ENCODE data around the gene MYH10.

Gene MYH10

GRCh38 chr17:8647956-8648355, 17.4 kb upstream of the MYH10 start:
- no peak for FAIRE-seq

DNA sequence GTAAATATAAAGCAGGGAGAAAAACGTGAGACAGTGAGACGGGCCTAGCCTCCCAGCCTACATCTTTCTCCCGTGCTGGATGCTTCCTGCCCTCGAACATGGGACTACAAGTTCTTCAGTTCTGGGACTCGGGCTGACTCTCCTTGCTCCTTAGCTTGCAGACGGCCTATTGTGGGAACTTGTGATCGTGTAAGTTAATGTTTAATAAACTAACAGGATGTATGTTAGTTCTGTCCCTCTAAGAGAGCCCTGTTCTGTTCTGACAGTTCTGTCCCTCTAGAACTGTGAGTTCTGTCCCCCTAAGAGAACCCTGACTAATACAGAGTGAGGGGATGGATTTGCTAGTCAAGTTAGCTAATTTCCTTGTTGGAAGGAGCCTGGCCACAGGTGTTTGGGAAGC, 16.7 kb upstream of the MYH10 start:
- FAIRE-seq, result no peak

GRCh38 chr17:8644507-8644902, 14.0 kb upstream of the MYH10 start:
- no peak for FAIRE-seq

GRCh38 chr17:8643855-8644506, 13.5 kb upstream of the MYH10 start:
- FAIRE-seq, result no peak

DNA sequence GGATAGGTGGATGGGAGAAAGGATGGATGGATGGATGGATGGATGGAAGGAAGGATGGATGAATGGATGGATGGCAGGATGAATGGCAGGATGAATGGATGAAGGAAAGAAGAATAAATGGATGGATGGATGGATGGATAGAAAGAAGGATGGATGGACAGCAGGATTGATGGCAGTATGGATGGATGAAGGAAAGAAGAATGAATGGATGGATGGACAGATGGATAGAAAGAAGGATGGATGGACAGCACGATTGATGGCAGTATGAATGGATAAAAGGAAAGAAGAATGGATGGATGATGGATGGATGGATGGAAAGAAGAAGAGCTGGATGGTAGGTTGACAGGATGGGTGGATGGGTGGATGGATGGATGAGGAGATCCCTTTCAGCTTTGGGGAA, 9.2 kb upstream of the MYH10 start:
- FAIRE-seq, result no peak

GRCh38 chr17:8632061-8632460, 1.5 kb upstream of the MYH10 start:
- FAIRE-seq, result no peak

DNA sequence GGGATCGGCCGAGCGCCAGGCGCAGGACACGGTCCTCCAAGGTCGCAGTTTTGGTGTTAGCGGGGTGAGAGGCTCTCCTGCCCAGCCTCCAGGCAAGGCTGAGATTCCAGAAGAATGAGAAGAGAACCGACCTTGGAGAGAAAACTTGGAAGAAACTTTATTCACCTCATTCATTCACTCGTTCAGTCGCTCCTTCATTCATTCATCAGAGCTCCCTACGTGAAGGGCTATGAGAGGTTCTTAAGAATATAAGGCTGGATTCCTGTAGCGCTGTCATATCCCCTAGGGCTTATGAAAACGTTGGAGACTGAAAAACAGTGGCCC, 991 bp upstream of the MYH10 start:
- no peak for FAIRE-seq

DNA sequence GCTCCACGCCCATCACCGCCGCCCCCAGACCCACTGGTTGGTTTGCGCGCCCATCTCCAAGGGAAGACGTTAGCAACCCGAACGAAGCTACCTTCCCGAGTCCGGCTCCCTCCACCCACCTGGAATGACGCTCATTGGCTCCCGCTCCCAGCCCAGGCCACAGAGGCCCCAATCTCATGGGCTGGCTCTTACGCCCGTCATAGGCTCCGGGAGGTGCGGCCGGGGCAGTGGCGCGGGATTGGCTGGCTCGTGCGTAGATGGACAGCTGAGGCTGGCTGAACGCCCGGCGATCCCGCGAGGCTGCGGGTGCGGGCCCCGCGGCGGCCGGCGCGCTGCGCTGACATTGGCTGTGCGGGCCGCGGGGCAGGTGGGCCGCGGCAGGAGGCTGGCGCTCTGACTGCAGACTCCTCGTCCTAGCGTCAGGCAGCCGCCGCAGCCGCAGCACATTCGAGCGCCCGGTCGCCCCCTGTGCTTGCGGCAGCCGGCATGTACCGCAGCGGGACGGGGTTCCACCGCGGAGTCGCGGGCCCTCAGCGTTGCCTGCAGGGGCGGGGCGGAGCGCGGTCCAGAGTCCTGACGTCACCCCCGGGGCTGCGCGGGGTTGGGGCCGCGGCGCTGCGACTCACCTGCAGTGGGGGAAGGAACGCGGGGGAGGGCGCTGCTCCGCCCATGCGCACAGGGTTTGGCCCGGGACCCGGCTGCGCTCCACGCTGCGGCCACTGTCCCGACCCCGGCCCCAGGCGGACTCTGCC, 453 bp upstream of the MYH10 start:
- FAIRE-seq, result peak; percentile 95

GRCh38 chr17:8629371-8630226, 926 bp downstream of the MYH10 start:
- no peak for FAIRE-seq

GRCh38 chr17:8628609-8629169, 1.8 kb downstream of the MYH10 start:
- FAIRE-seq, result no peak

DNA sequence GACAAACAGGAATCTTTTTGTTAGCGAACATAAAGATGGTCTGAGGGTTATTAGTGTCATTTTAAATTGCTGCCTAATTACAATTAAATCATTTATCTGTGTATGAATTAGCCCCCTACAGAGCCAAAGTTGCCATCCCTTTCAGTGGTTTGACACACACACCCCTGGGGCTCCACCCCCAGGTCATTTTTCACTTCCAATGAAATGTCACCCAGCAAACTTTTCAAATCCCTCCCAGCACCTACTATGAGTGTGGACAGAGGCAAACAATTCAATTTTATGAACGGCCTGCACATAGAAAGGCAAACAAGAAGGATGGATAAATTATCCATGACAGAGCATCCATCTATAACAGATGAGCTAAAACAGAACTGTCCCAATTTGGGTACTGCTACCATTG, 2.4 kb downstream of the MYH10 start:
- FAIRE-seq, result no peak

DNA sequence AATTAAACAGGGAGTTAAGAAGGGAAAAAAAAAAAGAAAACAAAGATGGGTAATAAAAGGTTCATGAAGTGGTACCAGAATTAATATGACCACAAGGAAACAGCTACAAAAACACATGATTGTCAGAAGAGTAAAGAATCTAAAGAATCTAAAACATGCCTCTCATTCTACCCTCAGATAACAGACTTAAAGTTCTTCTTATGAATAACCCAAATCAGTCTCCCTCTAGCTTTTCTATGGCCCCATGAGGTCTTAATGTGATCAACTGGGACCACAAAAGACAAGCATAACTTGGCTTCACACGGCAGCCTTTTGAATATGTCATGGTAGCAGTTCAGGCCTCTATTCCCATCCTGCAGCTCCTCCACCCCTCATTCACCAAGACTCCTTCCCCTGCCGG, 6.9 kb downstream of the MYH10 start:
- FAIRE-seq, result no peak

DNA sequence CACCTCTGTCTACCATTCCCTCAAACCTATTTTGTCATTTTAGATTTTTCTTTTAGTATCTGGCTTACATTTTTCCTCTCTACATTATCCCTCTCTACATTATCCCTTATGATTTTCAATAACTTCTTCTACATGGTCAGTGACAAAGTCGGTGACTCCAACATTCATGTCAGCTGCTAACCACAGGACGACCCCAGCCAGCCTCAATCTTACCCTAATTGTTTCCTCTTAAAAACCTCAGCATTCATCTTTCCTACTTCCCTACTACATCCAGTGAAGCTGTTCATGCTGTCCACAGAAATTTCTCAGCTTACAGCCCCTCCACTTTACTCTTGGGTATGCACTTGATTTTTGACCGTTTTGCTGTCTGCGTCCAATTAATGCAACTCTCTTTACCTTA, 8.3 kb downstream of the MYH10 start:
- no peak for FAIRE-seq

DNA sequence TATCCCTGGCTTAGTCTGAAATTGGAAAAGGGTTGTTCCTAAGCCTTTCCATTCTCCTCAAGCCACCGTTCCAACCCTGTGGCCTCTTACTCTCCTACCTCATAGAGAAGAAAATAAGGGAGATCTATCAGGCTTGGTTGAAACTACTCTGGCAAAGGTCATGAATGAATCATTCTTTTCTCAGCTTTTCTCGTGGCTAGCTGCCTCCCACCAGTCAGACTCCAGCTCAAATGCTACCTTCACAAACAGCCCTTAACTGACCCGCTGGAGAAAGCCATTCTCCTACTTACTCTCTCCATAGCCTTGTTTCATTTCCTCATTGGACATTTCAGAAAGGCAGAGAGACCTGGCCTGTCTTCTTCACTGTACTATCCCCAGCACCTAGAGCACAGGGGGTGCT, 8.9 kb downstream of the MYH10 start:
- no peak for FAIRE-seq

DNA sequence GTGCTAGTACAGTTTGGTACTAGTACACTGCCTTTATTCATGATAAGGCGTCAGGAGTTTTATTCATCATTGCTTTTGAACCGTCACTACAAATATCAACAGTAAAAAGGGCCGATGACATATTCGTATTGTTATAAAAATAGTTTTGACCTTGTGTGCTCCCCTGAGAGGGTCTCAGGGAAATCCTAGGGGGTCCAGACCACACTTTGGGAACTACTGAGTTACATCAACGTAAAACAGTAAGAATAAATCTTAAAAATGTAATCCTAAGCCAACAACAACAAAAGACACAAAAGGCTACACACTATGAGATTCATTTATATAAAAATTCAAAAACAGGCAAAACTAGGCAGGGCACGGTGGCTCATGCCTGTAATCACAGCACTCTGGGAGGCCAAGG, 11.2 kb downstream of the MYH10 start:
- no peak for FAIRE-seq

DNA sequence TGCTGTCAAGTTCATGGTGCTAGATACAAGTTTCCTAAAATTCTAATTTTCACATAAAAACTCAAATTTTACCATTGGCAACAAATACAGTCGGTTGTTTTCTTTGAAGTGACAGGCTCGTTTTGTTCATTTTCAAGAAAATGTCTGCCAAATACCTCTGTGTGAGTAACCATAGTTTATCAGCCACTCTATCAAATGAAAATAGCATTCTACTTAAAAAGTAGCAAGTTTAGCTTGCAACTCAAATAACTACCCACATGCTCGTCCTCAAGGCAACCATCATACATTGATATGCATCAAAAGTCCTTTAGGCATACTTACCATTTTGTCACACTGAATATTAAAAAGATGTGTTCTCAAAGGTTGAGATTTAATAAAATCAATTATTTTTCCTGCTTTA, 11.7 kb downstream of the MYH10 start:
- FAIRE-seq, result no peak

GRCh38 chr17:8614988-8615387, 15.5 kb downstream of the MYH10 start:
- FAIRE-seq, result no peak

GRCh38 chr17:8611619-8612298, 18.8 kb downstream of the MYH10 start:
- FAIRE-seq, result no peak

DNA sequence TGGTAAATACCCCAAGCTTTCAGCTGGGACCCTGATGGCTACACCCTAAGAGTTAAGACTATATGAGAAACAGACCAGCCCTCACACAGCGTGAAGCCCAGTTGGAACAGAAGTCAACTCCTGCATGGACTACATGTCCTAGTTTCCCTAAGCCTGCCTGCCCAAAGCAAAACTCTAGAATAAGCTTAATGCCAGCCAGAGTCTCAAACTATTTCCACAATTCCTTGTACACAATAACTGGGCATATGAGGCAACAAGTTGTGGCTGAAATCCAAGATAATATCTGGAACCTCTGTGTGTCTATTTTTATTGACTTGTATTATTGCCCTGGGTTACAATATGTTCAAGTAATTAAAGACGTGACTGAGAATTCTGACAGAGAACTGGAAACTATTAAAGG, 19.4 kb downstream of the MYH10 start:
- no peak for FAIRE-seq

GRCh38 chr17:8610558-8610957, 20.0 kb downstream of the MYH10 start:
- FAIRE-seq, result no peak

- FAIRE-seq, result no peak
Measured at GRCh38 chr17:8609910-8610309, 20.6 kb downstream of the MYH10 start.

DNA sequence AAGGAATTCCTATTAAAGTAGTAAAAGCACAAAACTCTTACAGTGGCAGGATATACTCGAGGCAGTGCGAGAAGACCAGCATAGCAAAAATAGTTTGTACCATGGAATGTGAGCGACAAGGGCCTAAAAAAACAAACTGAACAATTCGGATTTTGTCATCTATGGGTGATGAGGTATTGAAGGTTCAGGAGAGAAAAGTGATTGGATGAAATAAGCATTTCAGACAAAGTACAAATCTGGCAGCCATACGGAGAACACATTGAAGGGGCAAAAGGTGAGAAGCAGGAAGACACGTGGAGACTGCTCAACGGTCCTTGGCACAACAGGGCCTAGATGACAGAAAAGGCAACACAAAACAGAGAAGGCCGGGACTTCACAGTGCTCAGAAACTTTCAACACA, 22.5 kb downstream of the MYH10 start:
- no peak for FAIRE-seq

DNA sequence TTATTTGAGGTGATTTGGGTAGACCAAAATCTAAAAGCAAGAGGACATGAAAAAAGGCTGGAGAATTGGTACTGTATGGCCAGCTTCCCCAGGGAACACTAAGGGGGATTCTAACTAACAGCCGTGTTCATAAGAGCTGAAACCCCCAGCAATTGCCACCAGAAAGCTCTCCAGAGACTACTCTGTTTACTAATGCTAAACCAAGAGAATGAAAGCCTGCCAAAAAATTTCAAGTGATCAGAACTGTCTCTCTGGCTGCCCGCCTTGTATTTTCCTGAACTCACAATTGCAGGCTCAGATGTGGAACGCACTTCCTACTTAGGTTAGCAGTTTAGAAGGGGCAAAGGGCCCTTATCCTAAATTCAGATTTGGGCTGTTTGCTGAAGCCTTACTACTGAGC, 24.1 kb downstream of the MYH10 start:
- no peak for FAIRE-seq

Data from islet of Langerhans (tissue), 1 donor.